ENCODE results near the gene GCNT1.
"Not testable (repeated sequence)": the region's sequence is repeated elsewhere in the genome, so short reads cannot be mapped to it uniquely, and the experiment has no call there.

GCNT1 gene

GRCh38 chr9:76458903-76459693, at the start of gene GCNT1:
Gene GCNT1 (plus strand): TSS chr9:76459182. CDS start chr9:76502382, 43,200 bp downstream.
- in situ Hi-C loops (cut with HindIII; ENCODE audit: low sequenced_read_pairs) = loop anchor here (25.0 kb wide), 1 partner anchor 178 kb away; no protein-coding TSS in a partner anchor

- in situ Hi-C loops (cut with HindIII; ENCODE audit: low sequenced_read_pairs) = no loop called here
These were observed 46.3 kb upstream of the GCNT1 start for GRCh38 chr9:76412638-76413037.

- in situ Hi-C loops (cut with HindIII; ENCODE audit: low sequenced_read_pairs) = no loop called here
These were observed 45.3 kb upstream of the GCNT1 start for GRCh38 chr9:76413658-76414057.

- in situ Hi-C loops (cut with HindIII; ENCODE audit: low sequenced_read_pairs) = no loop called here
These were observed 44.3 kb upstream of the GCNT1 start for GRCh38 chr9:76414661-76415060.

- in situ Hi-C loops (cut with HindIII; ENCODE audit: low sequenced_read_pairs) = no loop called here
These were observed 43.8 kb upstream of the GCNT1 start for GRCh38 chr9:76415154-76415553.

GRCh38 chr9:76415731-76416130, 43.3 kb upstream of the GCNT1 start:
- in situ Hi-C loops (cut with HindIII; ENCODE audit: low sequenced_read_pairs) = no loop called here

GRCh38 chr9:76417394-76417793, 41.6 kb upstream of the GCNT1 start:
- in situ Hi-C loops (cut with HindIII; ENCODE audit: low sequenced_read_pairs) = no loop called here

GRCh38 chr9:76419782-76420380, 39.1 kb upstream of the GCNT1 start:
- in situ Hi-C loops (cut with HindIII; ENCODE audit: low sequenced_read_pairs) = loop anchor here (10.0 kb wide), 1 partner anchor 285 kb away; no protein-coding TSS in a partner anchor

GRCh38 chr9:76423216-76424177, 35.5 kb upstream of the GCNT1 start:
- in situ Hi-C loops (cut with HindIII; ENCODE audit: low sequenced_read_pairs) = loop anchor here (10.0 kb wide), 1 partner anchor 281 kb away; no protein-coding TSS in a partner anchor

- in situ Hi-C loops (cut with HindIII; ENCODE audit: low sequenced_read_pairs) = loop anchor here (10.0 kb wide), 1 partner anchor 280 kb away; no protein-coding TSS in a partner anchor
These were observed 34.5 kb upstream of the GCNT1 start for GRCh38 chr9:76424491-76424890.

GRCh38 chr9:76425677-76426453, 33.1 kb upstream of the GCNT1 start:
- in situ Hi-C loops (cut with HindIII; ENCODE audit: low sequenced_read_pairs) = loop anchor here (10.0 kb wide), 1 partner anchor 279 kb away; no protein-coding TSS in a partner anchor

- in situ Hi-C loops (cut with HindIII; ENCODE audit: low sequenced_read_pairs) = loop anchor here (10.0 kb wide), 1 partner anchor 278 kb away; no protein-coding TSS in a partner anchor
These were observed 32.1 kb upstream of the GCNT1 start for GRCh38 chr9:76426807-76427419.

GRCh38 chr9:76431601-76432000, 27.4 kb upstream of the GCNT1 start:
- in situ Hi-C loops (cut with HindIII; ENCODE audit: low sequenced_read_pairs) = no loop called here

- in situ Hi-C loops (cut with HindIII; ENCODE audit: low sequenced_read_pairs) = no loop called here
These were observed 25.6 kb upstream of the GCNT1 start for GRCh38 chr9:76433406-76433805.

GRCh38 chr9:76433836-76434235, 25.1 kb upstream of the GCNT1 start:
- in situ Hi-C loops (cut with HindIII; ENCODE audit: low sequenced_read_pairs) = no loop called here

GRCh38 chr9:76434897-76435296, 24.1 kb upstream of the GCNT1 start:
- in situ Hi-C loops (cut with HindIII; ENCODE audit: low sequenced_read_pairs) = not testable (repeated sequence)

GRCh38 chr9:76437017-76437699, 21.8 kb upstream of the GCNT1 start:
- in situ Hi-C loops (cut with HindIII; ENCODE audit: low sequenced_read_pairs) = not testable (repeated sequence)

- in situ Hi-C loops (cut with HindIII; ENCODE audit: low sequenced_read_pairs) = no loop called here
These were observed 20.0 kb upstream of the GCNT1 start for GRCh38 chr9:76438841-76439588.

All from DLD1 (cell line).